Activated T-cell treated with anti-CD3 and anti-CD28 coated beads for 1 hour (primary cell): ENCODE data around the gene SURF6.
"Not testable (repeated sequence)": the region's sequence is repeated elsewhere in the genome, so short reads cannot be mapped to it uniquely, and the experiment has no call there.

ENCODE experiments used
- DNase-seq: peaks from one replicate; pipeline ENCODE4 v3.0.0-alpha.2; 2020; ENCODE audit warnings: low read depth

The SURF6 gene

GRCh38 chr9:133323991-133324703 is 11.8 kb downstream of the SURF6 start:
- no peak for DNase-seq

GRCh38 chr9:133323211-133323610 is 12.8 kb downstream of the SURF6 start:
- no peak for DNase-seq

GRCh38 chr9:133322701-133323100 is 13.3 kb downstream of the SURF6 start:
- no peak for DNase-seq

GRCh38 chr9:133321411-133321935 is 14.5 kb downstream of the SURF6 start:
- DNase-seq = no peak

GRCh38 chr9:133320421-133320881 is 15.5 kb downstream of the SURF6 start:
- DNase-seq = no peak

GRCh38 chr9:133317551-133317950 is 18.4 kb downstream of the SURF6 start:
- not testable (repeated sequence) for DNase-seq

- DNase-seq = no peak
Observed at GRCh38 chr9:133315997-133316396, 20.0 kb downstream of the SURF6 start.

- no peak for DNase-seq
Observed at GRCh38 chr9:133309608-133310007, 26.4 kb downstream of the SURF6 start.

- no peak for DNase-seq
Observed at GRCh38 chr9:133307301-133307700, 28.7 kb downstream of the SURF6 start.

- no peak for DNase-seq
Observed at GRCh38 chr9:133306242-133307204, 29.5 kb downstream of the SURF6 start.

GRCh38 chr9:133305731-133306130 is 30.3 kb downstream of the SURF6 start:
- no peak for DNase-seq

GRCh38 chr9:133304477-133305377 is 31.3 kb downstream of the SURF6 start:
- no peak for DNase-seq

- no peak for DNase-seq
Observed at GRCh38 chr9:133304158-133304470, 31.9 kb downstream of the SURF6 start.

- DNase-seq = no peak
Observed at GRCh38 chr9:133303266-133304157, 32.5 kb downstream of the SURF6 start.

- DNase-seq = no peak
Observed at GRCh38 chr9:133301253-133302230, 34.4 kb downstream of the SURF6 start.

- not testable (repeated sequence) for DNase-seq
Observed at GRCh38 chr9:133299996-133300395, 36.0 kb downstream of the SURF6 start.

- no peak for DNase-seq
Observed at GRCh38 chr9:133294257-133294656, 41.7 kb downstream of the SURF6 start.

GRCh38 chr9:133290751-133291302 is 45.2 kb downstream of the SURF6 start:
- DNase-seq = no peak

GRCh38 chr9:133286523-133286922 is 49.5 kb downstream of the SURF6 start:
- DNase-seq = no peak
